ENCODE data around the gene HK1.

GRCh38 chr10:69239816-69240434 is 38.4 kb upstream of the HK1 start:
- TF ChIP-seq CTCF (conservative IDR thresholded peaks at IDR 0.05; ENCODE audit: low read length) = no peak
- TF ChIP-seq EZH2phosphoT487 (IDR thresholded peaks at IDR 0.05; ENCODE audit: borderline replicate concordance, low read depth, low read length) = no peak
